Epithelial cell of esophagus (primary cell): ENCODE measurements around the gene LRRIQ1.
A peak's percentile ranks its signal among the peaks of the same experiment; 100 is the strongest.

Source experiments
- DNase-seq: peaks from one replicate; pipeline ENCODE4 v3.0.0; 2010; ENCODE audit warnings: low read depth
- H3K4me3 ChIP-seq: 2 replicates; pipeline ENCODE4 v1.5.1; 2011; ENCODE audit warnings: mild to moderate bottlenecking, low read length, control low read depth
- TF ChIP-seq, protein P1 (sequence below): IDR thresholded peaks from 2 replicates; pipeline ENCODE4 v1.5.1; 2011; ENCODE audit warnings: low read depth, mild to moderate bottlenecking, low read length, control low read depth, inconsistent platforms; ENCODE audit not compliant: insufficient read depth; ENCODE audit errors: missing control alignments

Gene LRRIQ1

DNA sequence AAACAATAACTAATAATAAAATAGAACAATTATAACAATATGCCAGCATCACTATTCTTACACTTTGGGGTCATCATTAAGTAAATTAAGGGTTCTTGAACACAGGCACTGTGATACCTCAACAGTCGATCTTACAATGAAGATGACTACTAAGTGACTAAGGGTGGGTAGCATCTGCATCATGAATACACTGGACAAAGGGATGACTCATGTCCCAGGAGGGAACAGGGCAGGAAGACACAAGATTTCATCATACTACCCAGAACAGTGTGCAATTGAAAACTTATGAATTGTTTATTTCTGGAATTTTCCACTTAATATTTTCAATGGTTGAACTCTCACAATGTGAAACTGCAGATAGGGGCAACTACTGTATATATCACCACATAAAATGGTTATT, 19.7 kb upstream of the LRRIQ1 start:
- TF ChIP-seq, protein P1, sequence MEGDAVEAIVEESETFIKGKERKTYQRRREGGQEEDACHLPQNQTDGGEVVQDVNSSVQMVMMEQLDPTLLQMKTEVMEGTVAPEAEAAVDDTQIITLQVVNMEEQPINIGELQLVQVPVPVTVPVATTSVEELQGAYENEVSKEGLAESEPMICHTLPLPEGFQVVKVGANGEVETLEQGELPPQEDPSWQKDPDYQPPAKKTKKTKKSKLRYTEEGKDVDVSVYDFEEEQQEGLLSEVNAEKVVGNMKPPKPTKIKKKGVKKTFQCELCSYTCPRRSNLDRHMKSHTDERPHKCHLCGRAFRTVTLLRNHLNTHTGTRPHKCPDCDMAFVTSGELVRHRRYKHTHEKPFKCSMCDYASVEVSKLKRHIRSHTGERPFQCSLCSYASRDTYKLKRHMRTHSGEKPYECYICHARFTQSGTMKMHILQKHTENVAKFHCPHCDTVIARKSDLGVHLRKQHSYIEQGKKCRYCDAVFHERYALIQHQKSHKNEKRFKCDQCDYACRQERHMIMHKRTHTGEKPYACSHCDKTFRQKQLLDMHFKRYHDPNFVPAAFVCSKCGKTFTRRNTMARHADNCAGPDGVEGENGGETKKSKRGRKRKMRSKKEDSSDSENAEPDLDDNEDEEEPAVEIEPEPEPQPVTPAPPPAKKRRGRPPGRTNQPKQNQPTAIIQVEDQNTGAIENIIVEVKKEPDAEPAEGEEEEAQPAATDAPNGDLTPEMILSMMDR: no peak
- H3K4me3 ChIP-seq: no peak overlapping the region
- DNase-seq: peak; percentile 96

DNA sequence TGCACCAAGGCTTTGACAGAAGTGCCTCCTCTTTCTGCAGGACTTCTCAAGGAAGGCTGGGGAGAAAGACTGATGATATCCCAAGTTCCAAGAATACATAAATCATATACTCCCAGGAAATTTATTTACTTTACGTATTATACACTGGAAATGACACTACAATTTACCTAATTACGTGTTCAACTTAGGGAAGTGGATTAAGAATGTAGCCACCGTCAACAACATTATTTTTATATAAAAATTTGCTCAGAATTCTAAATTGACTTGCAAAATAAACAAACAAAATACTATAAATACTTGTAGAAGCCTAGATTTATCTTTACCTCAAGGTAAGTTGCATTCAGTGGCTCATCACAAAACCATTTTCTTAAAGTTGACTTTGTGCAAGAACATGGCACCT, 19.0 kb upstream of the LRRIQ1 start:
- no peak overlapping the region for H3K4me3 ChIP-seq
- TF ChIP-seq, protein P1: no peak
- DNase-seq: no peak

DNA sequence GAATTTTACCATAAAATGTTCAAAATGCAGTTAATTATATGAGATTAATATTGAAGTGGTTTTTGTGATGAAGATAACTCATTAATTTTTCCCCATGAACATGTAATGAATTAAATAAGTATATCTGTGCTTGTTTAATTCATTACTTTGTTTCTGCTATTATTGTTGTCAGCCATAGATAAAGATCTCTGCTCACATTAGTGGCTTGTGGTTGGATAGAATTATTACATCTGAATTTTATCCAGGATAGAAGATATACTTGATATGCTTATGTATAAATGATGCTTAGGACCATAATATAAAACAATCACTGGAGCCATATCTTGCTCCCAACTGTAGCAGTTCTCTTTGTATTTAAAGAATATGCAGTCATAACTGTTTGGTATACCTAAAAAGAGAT, 18.5 kb upstream of the LRRIQ1 start:
- H3K4me3 ChIP-seq: no peak overlapping the region
- DNase-seq: no peak
- TF ChIP-seq, protein P1: no peak

DNA sequence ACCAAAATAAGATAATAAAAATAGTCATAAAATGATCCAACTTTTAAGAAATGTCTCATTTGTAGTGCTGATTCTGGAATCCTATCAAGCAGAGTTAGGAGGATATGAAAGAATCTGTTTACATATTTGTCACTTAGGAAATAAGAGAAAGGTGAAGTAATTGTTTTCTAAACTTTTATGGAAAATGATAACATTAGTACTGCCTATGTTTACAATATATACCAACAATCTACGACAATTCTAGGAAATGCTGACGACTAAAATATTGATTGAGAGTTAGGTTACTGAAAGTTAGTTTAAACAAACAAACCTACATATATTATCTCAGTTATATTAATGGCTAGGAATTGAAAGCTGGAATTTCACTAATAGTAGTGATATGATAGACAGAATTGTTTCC, 18.1 kb upstream of the LRRIQ1 start:
- no peak for DNase-seq
- H3K4me3 ChIP-seq: no peak overlapping the region
- TF ChIP-seq, protein P1: no peak

DNA sequence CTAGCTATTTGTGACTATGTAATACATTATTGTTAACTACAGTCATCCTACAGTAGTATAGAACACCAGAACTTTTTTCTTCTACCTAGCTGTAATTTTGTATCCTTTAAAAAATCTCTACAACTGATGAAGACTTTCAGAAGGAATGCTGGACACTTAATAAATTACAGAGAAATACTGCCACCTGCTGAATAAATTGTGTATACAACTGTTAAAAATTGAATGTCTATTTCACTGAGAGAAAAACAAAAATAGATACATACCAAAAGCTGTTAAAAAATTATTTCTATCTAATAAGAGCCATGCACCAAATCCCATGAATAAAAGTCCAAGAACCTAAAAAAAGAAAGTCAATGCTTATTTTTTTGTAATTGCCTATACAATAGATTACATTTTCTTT, 6.7 kb upstream of the LRRIQ1 start:
- DNase-seq: peak; percentile 34

DNA sequence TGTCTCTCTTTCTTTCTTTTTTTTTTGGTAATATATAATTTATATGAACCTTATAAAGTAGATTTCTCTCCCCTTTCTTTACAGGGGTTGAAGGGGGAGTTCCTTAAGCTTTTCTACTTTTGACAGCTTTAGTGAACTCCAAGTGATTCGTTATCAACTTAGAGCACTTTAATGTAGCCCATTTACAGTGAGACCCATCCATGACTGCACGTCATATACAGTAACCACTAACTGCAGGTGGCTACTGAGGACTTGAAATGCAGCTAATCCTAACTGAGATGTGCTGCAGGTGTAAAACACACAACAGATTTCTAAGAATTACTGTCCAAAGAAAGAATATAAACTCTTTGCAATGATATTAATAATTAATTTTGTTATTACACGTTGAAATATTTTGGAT, 582 bp downstream of the LRRIQ1 start:
- no peak for DNase-seq
- H3K4me3 ChIP-seq: peak overlapping the region; percentile 80
- TF ChIP-seq, protein P1: no peak

More for the DNA sequence above, 6.7 kb upstream of the LRRIQ1 start:
- H3K4me3 ChIP-seq: no peak overlapping the region
- TF ChIP-seq, protein P1: peak; percentile 25

DNA sequence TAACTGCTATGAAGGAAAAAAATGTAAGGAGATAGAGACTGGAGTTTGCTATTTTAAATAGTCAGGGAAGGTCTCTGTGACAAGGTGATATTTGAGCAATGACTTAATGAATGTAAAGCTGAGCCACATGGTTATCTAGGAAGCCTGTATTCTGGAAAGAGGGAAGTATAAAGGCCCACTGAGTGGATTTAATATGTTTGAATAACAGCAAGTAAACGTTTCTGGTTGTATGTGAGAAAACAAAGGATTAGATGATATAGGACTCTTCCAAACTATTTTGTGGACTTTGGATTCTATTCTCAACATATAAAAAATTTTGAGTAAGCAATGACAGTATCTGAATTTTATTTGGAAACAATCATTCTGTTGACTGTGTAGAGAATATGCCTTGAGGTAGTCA, 5.2 kb downstream of the LRRIQ1 start:
- TF ChIP-seq, protein P1: no peak
- DNase-seq: no peak
- H3K4me3 ChIP-seq: no peak overlapping the region
